Activated CD4-positive, CD25-positive, alpha-beta regulatory T cell treated with anti-CD3 and anti-CD28 coated beads, Interleukin-2, amount 50 U/mL, for 72 hours (primary cell): Measurements from ENCODE around the gene SHC3.

ENCODE experiments used
- DNase-seq: peaks from one replicate; pipeline ENCODE4 v3.0.0; 2021

SHC3 gene

DNA sequence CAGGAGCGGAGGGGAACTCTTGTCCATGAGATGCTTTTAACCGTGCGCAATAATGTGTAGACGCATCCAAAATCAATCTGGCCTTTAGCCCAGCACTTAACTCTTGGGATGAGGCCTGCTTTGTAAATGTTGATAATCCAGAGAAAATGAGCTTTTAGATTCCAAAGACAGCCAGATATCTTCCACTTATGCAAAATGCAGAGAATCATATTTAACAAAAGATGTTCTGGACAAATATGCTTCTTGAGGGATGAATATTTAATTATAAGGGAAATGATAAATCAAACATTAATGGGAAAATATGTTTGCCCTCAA, 181.7 kb downstream of the SHC3 start:
- no peak for DNase-seq

GRCh38 chr9:88996046-88996920, 182.3 kb downstream of the SHC3 start:
- no peak for DNase-seq

- DNase-seq, result no peak
These were observed 183.0 kb downstream of the SHC3 start for GRCh38 chr9:88995627-88996026.

- no peak for DNase-seq
These were observed 183.4 kb downstream of the SHC3 start for GRCh38 chr9:88995200-88995577.

- no peak for DNase-seq
These were observed 184.0 kb downstream of the SHC3 start for GRCh38 chr9:88994469-88995199.

- no peak for DNase-seq
These were observed 184.7 kb downstream of the SHC3 start for GRCh38 chr9:88993871-88994460.

DNA sequence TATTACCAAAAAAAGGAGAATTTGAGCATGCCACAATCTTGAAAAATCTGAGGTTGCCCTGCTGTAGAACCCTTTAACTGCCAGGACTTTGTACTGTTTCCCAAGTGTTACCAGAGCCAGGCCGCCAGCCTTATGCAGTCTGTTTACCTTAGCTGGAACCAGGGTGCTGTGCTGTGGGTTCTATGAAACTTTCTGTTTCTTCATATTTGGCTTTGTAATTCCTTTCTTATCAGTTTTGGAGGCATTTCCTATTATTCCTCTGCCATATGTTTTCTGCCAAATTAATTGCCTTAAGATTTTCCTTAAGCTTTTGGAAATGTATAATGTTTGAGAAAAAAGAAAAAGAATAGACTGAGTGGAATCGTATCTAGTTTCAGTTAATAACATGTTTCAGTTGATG, 185.3 kb downstream of the SHC3 start:
- DNase-seq, result no peak

GRCh38 chr9:88992556-88992955, 186.1 kb downstream of the SHC3 start:
- no peak for DNase-seq

GRCh38 chr9:88991066-88992034, 187.3 kb downstream of the SHC3 start, which contains the start of gene S1PR3:
TSS of gene S1PR3 (plus strand) at chr9:88991468. CDS start at chr9:89001201, 9,733 bp downstream.
- DNase-seq, result no peak

GRCh38 chr9:88990729-88991065, 187.9 kb downstream of the SHC3 start:
- no peak for DNase-seq

- DNase-seq, result no peak
These were observed 188.4 kb downstream of the SHC3 start for GRCh38 chr9:88990041-88990728.

GRCh38 chr9:88988796-88989641, 189.6 kb downstream of the SHC3 start:
- no peak for DNase-seq

GRCh38 chr9:88987661-88988060, 191.0 kb downstream of the SHC3 start:
- no peak for DNase-seq

- no peak for DNase-seq
These were observed 191.8 kb downstream of the SHC3 start for GRCh38 chr9:88986776-88987175.

DNA sequence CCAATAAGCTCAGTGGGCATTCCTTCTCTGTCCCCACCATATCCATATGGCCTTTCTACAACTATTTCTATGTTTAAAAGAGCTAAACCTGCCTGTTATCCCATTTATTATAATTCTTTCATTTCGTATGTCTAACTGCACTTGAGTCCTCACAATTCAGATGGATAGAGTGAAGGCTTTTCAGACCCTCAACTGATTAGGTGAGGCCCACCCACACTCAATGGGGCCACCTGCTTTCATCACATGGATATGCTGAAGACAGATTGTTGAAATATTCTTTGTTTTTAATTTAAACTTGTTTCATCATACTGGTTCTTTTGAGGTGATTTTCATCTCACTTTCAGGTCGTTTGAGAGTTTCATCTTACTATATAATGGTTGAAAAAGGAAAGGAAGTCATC, 193.0 kb downstream of the SHC3 start:
- DNase-seq, result no peak

GRCh38 chr9:88984543-88984883, 194.1 kb downstream of the SHC3 start:
- no peak for DNase-seq

DNA sequence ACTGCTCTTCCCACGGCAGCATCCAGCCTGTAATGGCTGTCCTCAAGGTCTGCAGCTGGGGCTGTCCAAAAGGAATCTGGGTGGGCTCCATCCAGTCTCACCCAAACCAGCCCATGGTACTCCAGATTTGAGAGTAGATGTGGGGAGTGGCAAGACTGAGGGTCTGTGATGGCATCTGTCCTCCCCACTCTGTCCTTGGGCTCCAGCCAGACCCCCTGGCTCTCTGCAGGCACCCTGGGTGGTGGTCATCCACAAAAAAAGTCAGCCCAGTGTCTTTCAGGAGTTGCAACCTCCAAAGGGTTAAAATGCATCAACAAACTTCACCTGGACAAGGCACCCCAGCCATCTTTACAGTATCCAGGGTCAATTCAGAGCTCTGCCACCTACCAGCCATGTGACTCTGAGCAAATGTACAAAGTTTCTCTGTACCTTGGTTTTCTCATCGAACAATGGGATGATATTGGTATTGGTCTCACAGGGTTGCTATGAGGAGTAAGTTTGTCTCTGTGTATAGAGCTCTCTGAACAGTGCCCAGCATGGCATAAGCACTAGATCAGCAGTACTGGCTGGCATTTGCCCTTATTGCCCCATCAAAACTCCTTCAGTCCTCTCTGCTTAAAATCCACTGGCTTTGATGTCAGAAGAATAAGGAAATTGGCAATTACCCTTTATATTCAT, 194.6 kb downstream of the SHC3 start:
- DNase-seq, result no peak

DNA sequence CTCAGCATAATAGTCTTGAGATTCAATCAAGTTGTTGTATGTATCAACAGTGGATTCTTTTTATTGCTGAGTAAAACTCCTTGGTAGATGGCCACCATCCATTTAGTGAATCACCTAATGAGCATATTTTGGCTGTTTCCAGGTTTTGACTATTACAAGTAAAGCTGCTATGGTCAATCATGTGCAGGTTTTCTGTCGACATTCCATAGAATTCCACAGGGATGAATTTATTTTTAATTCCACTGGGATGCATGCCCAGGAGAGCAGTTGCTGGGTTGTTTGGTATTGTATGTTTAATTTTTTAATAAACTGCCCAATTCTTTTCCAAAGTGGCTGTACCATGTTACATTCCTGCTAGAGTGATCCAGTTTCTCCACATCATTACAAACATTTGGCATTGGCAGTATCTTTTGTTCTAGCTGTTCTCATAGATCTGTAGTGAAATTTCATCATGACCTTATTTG, 197.8 kb downstream of the SHC3 start:
- DNase-seq, result no peak

DNA sequence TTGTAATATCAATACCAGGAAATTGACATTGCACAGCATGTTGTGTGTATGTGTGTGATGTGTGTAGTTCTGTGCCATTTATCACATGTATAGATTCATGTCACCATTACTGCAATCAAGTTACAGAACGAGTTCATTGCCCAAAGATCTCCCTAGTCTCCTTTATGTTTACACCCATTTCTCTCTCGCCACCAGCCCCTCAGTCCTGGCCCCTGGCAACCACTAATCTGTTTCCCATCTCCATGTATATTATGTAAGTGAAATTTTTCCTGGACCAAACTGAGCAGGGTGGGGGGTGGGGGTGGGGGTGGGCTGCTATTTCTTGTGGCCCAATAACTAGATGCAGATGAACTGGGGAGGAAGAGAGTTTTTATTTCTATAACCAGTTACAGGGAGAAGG, 198.8 kb downstream of the SHC3 start:
- no peak for DNase-seq

DNA sequence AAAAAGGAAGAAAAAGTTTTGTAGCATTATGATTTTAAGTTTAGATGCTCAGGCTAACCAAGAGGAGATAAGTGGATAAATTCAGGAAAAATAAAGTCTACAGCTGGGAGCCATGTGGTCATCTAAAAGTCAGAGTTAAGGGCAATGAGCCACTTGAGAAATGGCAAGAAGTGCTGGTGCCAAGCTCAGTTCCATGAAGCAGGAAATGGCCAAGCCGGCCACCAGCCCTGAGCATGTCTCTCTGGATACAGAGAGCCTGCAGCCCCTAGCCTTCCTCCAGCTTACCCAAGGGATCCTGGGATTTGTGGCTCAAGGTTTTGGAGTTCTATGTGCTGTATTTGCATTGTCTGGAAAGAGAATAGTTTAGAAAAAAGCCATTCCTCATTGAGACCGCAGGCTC, 199.6 kb downstream of the SHC3 start:
- DNase-seq, result no peak

GRCh38 chr9:88978034-88978433, 200.6 kb downstream of the SHC3 start:
- no peak for DNase-seq
